ENCODE results near the gene MGME1. TPM values are rescaled to one million over a fixed set of nuclear protein-coding genes. Genes with fewer than 3 reads are reported as not detected.

The MGME1 gene
- total RNA-seq, 1 experiment from 2014 or later: 10.5 TPM

DNA sequence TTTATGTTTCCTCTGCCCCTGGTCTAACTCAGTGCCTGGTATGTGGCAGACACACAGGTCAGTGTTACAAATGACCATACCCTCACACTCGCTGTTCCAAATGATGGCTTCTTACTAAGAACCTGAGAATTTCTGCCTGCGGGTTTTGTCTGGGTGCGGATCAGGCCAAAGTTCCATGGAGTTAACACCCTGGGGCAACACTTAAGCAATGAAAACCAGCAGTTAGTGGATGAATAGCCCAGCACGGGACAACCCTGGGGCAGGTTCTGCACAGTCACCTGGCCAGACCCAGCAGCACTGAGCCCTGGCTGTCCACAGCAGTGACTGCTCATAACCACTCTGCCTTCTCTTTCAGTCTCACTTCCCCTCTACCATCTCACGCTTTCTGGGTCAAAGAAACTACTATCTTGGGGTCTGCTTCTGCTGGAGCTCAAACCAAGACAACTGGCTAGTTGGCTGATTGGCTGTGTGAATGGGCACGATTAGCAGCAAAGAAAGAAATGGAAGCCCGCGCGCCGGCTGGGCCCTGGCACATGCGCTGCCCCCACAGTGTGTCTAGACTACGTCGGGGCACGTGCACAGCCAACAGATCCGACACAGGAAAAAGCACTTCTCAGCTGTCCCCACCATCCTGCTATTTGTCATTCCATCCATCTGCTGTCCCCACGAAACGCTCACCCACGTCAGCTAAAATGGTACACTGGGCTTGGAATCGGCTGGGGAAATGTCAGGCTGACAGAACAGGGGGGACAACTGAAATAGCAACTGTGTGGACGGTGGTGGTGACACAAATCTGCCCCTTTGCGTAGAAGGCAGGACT lies 36.6 kb downstream of the MGME1 start:
- Mint-ChIP-seq H3K27me3 (ENCODE audit: unreplicated experiment) (no peaks in the 10 kb centered on the region), H3K4me1 (ENCODE audit: low read depth, unreplicated experiment) (no peaks in the 10 kb centered on the region), H3K4me3 (ENCODE audit: low read depth, unreplicated experiment) (no peak overlapping the region), H3K36me3 (ENCODE audit: insufficient read depth, unreplicated experiment) (no peaks in the 10 kb centered on the region), H3K27ac (ENCODE audit: unreplicated experiment) (no peak overlapping the region), H3K9me3 (ENCODE audit: low read depth, unreplicated experiment) (no peaks in the 10 kb centered on the region)
- TF ChIP-seq, protein P1, sequence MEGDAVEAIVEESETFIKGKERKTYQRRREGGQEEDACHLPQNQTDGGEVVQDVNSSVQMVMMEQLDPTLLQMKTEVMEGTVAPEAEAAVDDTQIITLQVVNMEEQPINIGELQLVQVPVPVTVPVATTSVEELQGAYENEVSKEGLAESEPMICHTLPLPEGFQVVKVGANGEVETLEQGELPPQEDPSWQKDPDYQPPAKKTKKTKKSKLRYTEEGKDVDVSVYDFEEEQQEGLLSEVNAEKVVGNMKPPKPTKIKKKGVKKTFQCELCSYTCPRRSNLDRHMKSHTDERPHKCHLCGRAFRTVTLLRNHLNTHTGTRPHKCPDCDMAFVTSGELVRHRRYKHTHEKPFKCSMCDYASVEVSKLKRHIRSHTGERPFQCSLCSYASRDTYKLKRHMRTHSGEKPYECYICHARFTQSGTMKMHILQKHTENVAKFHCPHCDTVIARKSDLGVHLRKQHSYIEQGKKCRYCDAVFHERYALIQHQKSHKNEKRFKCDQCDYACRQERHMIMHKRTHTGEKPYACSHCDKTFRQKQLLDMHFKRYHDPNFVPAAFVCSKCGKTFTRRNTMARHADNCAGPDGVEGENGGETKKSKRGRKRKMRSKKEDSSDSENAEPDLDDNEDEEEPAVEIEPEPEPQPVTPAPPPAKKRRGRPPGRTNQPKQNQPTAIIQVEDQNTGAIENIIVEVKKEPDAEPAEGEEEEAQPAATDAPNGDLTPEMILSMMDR (IDR thresholded peaks at IDR 0.05; ENCODE audit: unreplicated experiment): no peak
- no peak for DNase-seq
- CTCF ChIA-PET: no interaction called here
- BruUV-seq (replicated peaks): no TSS peak
- intact Hi-C loops (cut with micrococcal nuclease; ENCODE audit: unreplicated experiment): no loop called here

- CTCF ChIA-PET: no interaction called here
These were observed 37.2 kb downstream of the MGME1 start for GRCh38 chr20:18005990-18006364.

DNA sequence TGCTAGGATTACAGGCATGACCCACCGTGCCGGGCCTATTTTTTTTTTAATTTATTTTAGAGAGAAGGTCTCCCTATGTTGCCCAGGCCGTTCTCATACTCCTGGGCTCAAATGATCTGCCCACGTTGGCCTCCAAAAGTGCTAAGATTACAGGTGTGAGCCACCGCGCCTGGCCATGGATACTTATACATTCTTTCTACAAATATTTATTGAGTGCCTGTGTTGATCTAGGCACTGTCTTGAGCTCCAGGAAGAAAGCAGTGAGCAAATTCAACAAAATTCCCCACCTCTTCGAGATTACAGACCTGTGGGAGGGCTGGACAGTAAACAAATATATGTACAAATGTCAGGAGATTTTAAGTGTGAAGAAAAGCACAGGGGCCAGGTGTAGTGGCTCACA lies 37.9 kb downstream of the MGME1 start:
- H3K9me3 Mint-ChIP-seq (ENCODE audit: low read depth, unreplicated experiment): no peaks in the 10 kb centered on the region
- H3K27me3 Mint-ChIP-seq (ENCODE audit: unreplicated experiment): no peaks in the 10 kb centered on the region
- no peak overlapping the region for H3K27ac Mint-ChIP-seq (ENCODE audit: unreplicated experiment)
- TF ChIP-seq, protein P1 (IDR thresholded peaks at IDR 0.05; ENCODE audit: unreplicated experiment): no peak
- BruUV-seq (replicated peaks): no TSS peak
- CTCF ChIA-PET: no interaction called here
- no peaks in the 10 kb centered on the region for H3K36me3 Mint-ChIP-seq (ENCODE audit: insufficient read depth, unreplicated experiment)
- DNase-seq: no peak
- no peaks in the 10 kb centered on the region for H3K4me1 Mint-ChIP-seq (ENCODE audit: low read depth, unreplicated experiment)
- intact Hi-C loops (cut with micrococcal nuclease; ENCODE audit: unreplicated experiment): no loop called here
- H3K4me3 Mint-ChIP-seq (ENCODE audit: low read depth, unreplicated experiment): no peak overlapping the region

More at GRCh38 chr20:18005990-18006364, 37.2 kb downstream of the MGME1 start:
- no peaks in the 10 kb centered on the region for H3K36me3 Mint-ChIP-seq (ENCODE audit: insufficient read depth, unreplicated experiment)
- no peak overlapping the region for H3K27ac Mint-ChIP-seq (ENCODE audit: unreplicated experiment)
- TF ChIP-seq, protein P1 (IDR thresholded peaks at IDR 0.05; ENCODE audit: unreplicated experiment): no peak
- intact Hi-C loops (cut with micrococcal nuclease; ENCODE audit: unreplicated experiment): no loop called here
- H3K9me3 Mint-ChIP-seq (ENCODE audit: low read depth, unreplicated experiment): no peaks in the 10 kb centered on the region
- H3K27me3 Mint-ChIP-seq (ENCODE audit: unreplicated experiment): no peaks in the 10 kb centered on the region
- BruUV-seq (replicated peaks): no TSS peak
- no peak for DNase-seq
- no peaks in the 10 kb centered on the region for H3K4me1 Mint-ChIP-seq (ENCODE audit: low read depth, unreplicated experiment)
- H3K4me3 Mint-ChIP-seq (ENCODE audit: low read depth, unreplicated experiment): no peak overlapping the region

GRCh38 chr20:18007534-18008292 lies 38.9 kb downstream of the MGME1 start:
- BruUV-seq (replicated peaks): no TSS peak
- no peaks in the 10 kb centered on the region for H3K9me3 Mint-ChIP-seq (ENCODE audit: low read depth, unreplicated experiment)
- DNase-seq: no peak
- H3K36me3 Mint-ChIP-seq (ENCODE audit: insufficient read depth, unreplicated experiment): no peaks in the 10 kb centered on the region
- no peaks in the 10 kb centered on the region for H3K27me3 Mint-ChIP-seq (ENCODE audit: unreplicated experiment)
- H3K4me1 Mint-ChIP-seq (ENCODE audit: low read depth, unreplicated experiment): no peaks in the 10 kb centered on the region
- intact Hi-C loops (cut with micrococcal nuclease; ENCODE audit: unreplicated experiment): no loop called here
- TF ChIP-seq, protein P1 (IDR thresholded peaks at IDR 0.05; ENCODE audit: unreplicated experiment): no peak
- CTCF ChIA-PET: no interaction called here
- H3K4me3 Mint-ChIP-seq (ENCODE audit: low read depth, unreplicated experiment): no peak overlapping the region
- no peak overlapping the region for H3K27ac Mint-ChIP-seq (ENCODE audit: unreplicated experiment)
